GM10248 (cell line): ENCODE results near the gene PARD6A.

ENCODE experiments used
- CTCF ChIA-PET: fragments of 300-600 bp; sonication (Branson Sonifier 250); formaldehyde crosslinking; extraction: SDS; loops from one replicate; lab custom pipeline; 2021; ENCODE audit warnings: antibody characterized with exemption; lab: Yijun Ruan, JAX
- POLR2A ChIA-PET: fragments of 350-650 bp; sonication (Branson Sonifier 250); formaldehyde crosslinking; extraction: SDS; loops from one replicate; lab custom pipeline; 2020; ENCODE audit warnings: antibody characterized with exemption; lab: Yijun Ruan, JAX
- DNase-seq: peaks from one replicate; pipeline ENCODE4 v3.0.0; 2012; ENCODE audit errors: extremely low spot score
- CTCF ChIP-seq: IDR thresholded peaks from 2 replicates; pipeline ENCODE4 v1.5.1; 2012; ENCODE audit warnings: mild to moderate bottlenecking, low read depth; ENCODE audit errors: extremely low read depth, missing control alignments, control extremely low read depth

Gene PARD6A

GRCh38 chr16:67694611-67695010, 33.9 kb downstream of the PARD6A start:
- CTCF ChIA-PET = no interaction called here
- POLR2A ChIA-PET = interaction anchor here (0.7 kb wide), 1 partner anchor 24 kb away, joined by 9 read pairs; no protein-coding TSS in a partner anchor
- no peak for TF ChIP-seq CTCF
- DNase-seq = no peak

- TF ChIP-seq CTCF = no peak
- CTCF ChIA-PET = interaction anchor here (1.4 to 2.0 kb wide), 3 partner anchors 16 to 177 kb away, joined by 4 to 6 read pairs (median 4); no protein-coding TSS in a partner anchor
- DNase-seq = no peak
- POLR2A ChIA-PET = no interaction called here
Observed at GRCh38 chr16:67697422-67698185, 36.8 kb downstream of the PARD6A start.

- no peak for TF ChIP-seq CTCF
- CTCF ChIA-PET = no interaction called here
- POLR2A ChIA-PET = no interaction called here
- DNase-seq = no peak
Observed at GRCh38 chr16:67699265-67699664, 38.5 kb downstream of the PARD6A start.

GRCh38 chr16:67701420-67701819, 40.7 kb downstream of the PARD6A start:
- CTCF ChIA-PET = interaction anchor here (1.5 kb wide), 1 partner anchor 14 kb away, joined by 4 read pairs; no protein-coding TSS in a partner anchor
- no peak for DNase-seq
- TF ChIP-seq CTCF = no peak
- POLR2A ChIA-PET = no interaction called here

GRCh38 chr16:67702130-67702529, 41.4 kb downstream of the PARD6A start:
- POLR2A ChIA-PET = no interaction called here
- no peak for TF ChIP-seq CTCF
- DNase-seq = no peak
- CTCF ChIA-PET = interaction anchor here (1.5 kb wide), 1 partner anchor 13 kb away, joined by 4 read pairs; no protein-coding TSS in a partner anchor

- ChIA-PET CTCF (interaction anchor here (2.1 kb wide), 1 partner anchor 31 kb away, joined by 8 read pairs; no protein-coding TSS in a partner anchor), POLR2A (no interaction called here)
- TF ChIP-seq CTCF = no peak
- DNase-seq = no peak
Observed at GRCh38 chr16:67703626-67704025, 42.9 kb downstream of the PARD6A start.
